ENCODE results near the gene HSD17B14.

The HSD17B14 gene

GRCh38 chr19:48822514-48822913, 13.8 kb downstream of the HSD17B14 start:
- no peak overlapping the region for H3K27ac Mint-ChIP-seq
- H3K4me1 Mint-ChIP-seq (ENCODE audit: low read depth): no peaks in the 10 kb centered on the region
- no peak overlapping the region for H3K4me3 Mint-ChIP-seq
- no peaks in the 10 kb centered on the region for H3K36me3 Mint-ChIP-seq (ENCODE audit: low read depth)
- H3K9me3 Mint-ChIP-seq: no peaks in the 10 kb centered on the region
- no peaks in the 10 kb centered on the region for H3K27me3 Mint-ChIP-seq (ENCODE audit: low read depth)

- H3K9me3 Mint-ChIP-seq: no peaks in the 10 kb centered on the region
- H3K27me3 Mint-ChIP-seq (ENCODE audit: low read depth): no peaks in the 10 kb centered on the region
- no peak overlapping the region for H3K4me3 Mint-ChIP-seq
- no peaks in the 10 kb centered on the region for H3K36me3 Mint-ChIP-seq (ENCODE audit: low read depth)
- no peaks in the 10 kb centered on the region for H3K4me1 Mint-ChIP-seq (ENCODE audit: low read depth)
- H3K27ac Mint-ChIP-seq: no peak overlapping the region
Observed at GRCh38 chr19:48821633-48822032, 14.7 kb downstream of the HSD17B14 start.

- Mint-ChIP-seq H3K27ac (no peak overlapping the region), H3K27me3 (ENCODE audit: low read depth) (no peaks in the 10 kb centered on the region), H3K9me3 (no peaks in the 10 kb centered on the region), H3K36me3 (ENCODE audit: low read depth) (no peaks in the 10 kb centered on the region), H3K4me3 (no peak overlapping the region), H3K4me1 (ENCODE audit: low read depth) (peaks cover 11% of the 10 kb centered on the region)
Observed at GRCh38 chr19:48819366-48819816, 16.9 kb downstream of the HSD17B14 start.

GRCh38 chr19:48818234-48818820, 18.0 kb downstream of the HSD17B14 start:
- Mint-ChIP-seq H3K27me3 (ENCODE audit: low read depth) (no peaks in the 10 kb centered on the region), H3K27ac (no peak overlapping the region), H3K9me3 (no peaks in the 10 kb centered on the region), H3K4me1 (ENCODE audit: low read depth) (peaks cover 11% of the 10 kb centered on the region), H3K4me3 (no peak overlapping the region), H3K36me3 (ENCODE audit: low read depth) (no peaks in the 10 kb centered on the region)

GRCh38 chr19:48817585-48818124, 18.6 kb downstream of the HSD17B14 start:
- Mint-ChIP-seq H3K27me3 (ENCODE audit: low read depth) (no peaks in the 10 kb centered on the region), H3K9me3 (no peaks in the 10 kb centered on the region), H3K4me1 (ENCODE audit: low read depth) (peaks cover 14% of the 10 kb centered on the region), H3K4me3 (no peak overlapping the region), H3K27ac (no peak overlapping the region), H3K36me3 (ENCODE audit: low read depth) (no peaks in the 10 kb centered on the region)

GRCh38 chr19:48815870-48816501, 20.3 kb downstream of the HSD17B14 start:
- Mint-ChIP-seq H3K4me1 (ENCODE audit: low read depth) (peaks cover 18% of the 10 kb centered on the region), H3K36me3 (ENCODE audit: low read depth) (no peaks in the 10 kb centered on the region), H3K27ac (peak overlapping the region; percentile 75), H3K9me3 (no peaks in the 10 kb centered on the region), H3K4me3 (peak overlapping the region; percentile 46), H3K27me3 (ENCODE audit: low read depth) (no peaks in the 10 kb centered on the region)

GRCh38 chr19:48814895-48815294, 21.4 kb downstream of the HSD17B14 start:
- Mint-ChIP-seq H3K9me3 (no peaks in the 10 kb centered on the region), H3K27me3 (ENCODE audit: low read depth) (no peaks in the 10 kb centered on the region), H3K4me3 (no peak overlapping the region)

GRCh38 chr19:48813123-48813913, 23.0 kb downstream of the HSD17B14 start:
- Mint-ChIP-seq H3K36me3 (ENCODE audit: low read depth) (no peaks in the 10 kb centered on the region), H3K27ac (no peak overlapping the region), H3K4me1 (ENCODE audit: low read depth) (peaks cover 26% of the 10 kb centered on the region), H3K27me3 (ENCODE audit: low read depth) (no peaks in the 10 kb centered on the region), H3K4me3 (peak overlapping the region; percentile 29), H3K9me3 (no peaks in the 10 kb centered on the region)

More at GRCh38 chr19:48814895-48815294, 21.4 kb downstream of the HSD17B14 start:
- Mint-ChIP-seq H3K36me3 (ENCODE audit: low read depth) (no peaks in the 10 kb centered on the region), H3K27ac (no peak overlapping the region), H3K4me1 (ENCODE audit: low read depth) (peaks cover 23% of the 10 kb centered on the region)

- Mint-ChIP-seq H3K4me3 (peak overlapping the region; percentile 79), H3K27me3 (ENCODE audit: low read depth) (no peaks in the 10 kb centered on the region), H3K4me1 (ENCODE audit: low read depth) (peaks cover 30% of the 10 kb centered on the region), H3K36me3 (ENCODE audit: low read depth) (no peaks in the 10 kb centered on the region), H3K27ac (peak overlapping the region; percentile 79), H3K9me3 (no peaks in the 10 kb centered on the region)
Observed at GRCh38 chr19:48812094-48812929, 24.0 kb downstream of the HSD17B14 start.

- Mint-ChIP-seq H3K4me1 (ENCODE audit: low read depth) (peaks cover 22% of the 10 kb centered on the region), H3K9me3 (no peaks in the 10 kb centered on the region), H3K36me3 (ENCODE audit: low read depth) (peaks cover 1% of the 10 kb centered on the region), H3K27me3 (ENCODE audit: low read depth) (no peaks in the 10 kb centered on the region), H3K27ac (peak overlapping the region; percentile 79), H3K4me3 (peak overlapping the region; percentile 87)
Observed at GRCh38 chr19:48810151-48810550, 26.1 kb downstream of the HSD17B14 start.

- peaks cover 17% of the 10 kb centered on the region for H3K4me1 Mint-ChIP-seq (ENCODE audit: low read depth)
- H3K27me3 Mint-ChIP-seq (ENCODE audit: low read depth): no peaks in the 10 kb centered on the region
- peak overlapping the region; percentile 1 for H3K4me3 Mint-ChIP-seq
- no peaks in the 10 kb centered on the region for H3K9me3 Mint-ChIP-seq
- peaks cover 1% of the 10 kb centered on the region for H3K36me3 Mint-ChIP-seq (ENCODE audit: low read depth)
- no peak overlapping the region for H3K27ac Mint-ChIP-seq
Observed at GRCh38 chr19:48807590-48808308, 28.5 kb downstream of the HSD17B14 start.

- no peaks in the 10 kb centered on the region for H3K27me3 Mint-ChIP-seq (ENCODE audit: low read depth)
- no peaks in the 10 kb centered on the region for H3K9me3 Mint-ChIP-seq
- H3K36me3 Mint-ChIP-seq (ENCODE audit: low read depth): peaks cover 1% of the 10 kb centered on the region
- H3K4me1 Mint-ChIP-seq (ENCODE audit: low read depth): peaks cover 13% of the 10 kb centered on the region
- H3K27ac Mint-ChIP-seq: no peak overlapping the region
- H3K4me3 Mint-ChIP-seq: no peak overlapping the region
Observed at GRCh38 chr19:48806818-48807589, 29.3 kb downstream of the HSD17B14 start.

GRCh38 chr19:48806518-48806817, 29.8 kb downstream of the HSD17B14 start:
- H3K27me3 Mint-ChIP-seq (ENCODE audit: low read depth): no peaks in the 10 kb centered on the region
- H3K36me3 Mint-ChIP-seq (ENCODE audit: low read depth): peaks cover 1% of the 10 kb centered on the region
- no peaks in the 10 kb centered on the region for H3K9me3 Mint-ChIP-seq
- H3K4me3 Mint-ChIP-seq: no peak overlapping the region
- peaks cover 12% of the 10 kb centered on the region for H3K4me1 Mint-ChIP-seq (ENCODE audit: low read depth)
- peak overlapping the region; percentile 8 for H3K27ac Mint-ChIP-seq
